Measurements from ENCODE around the gene PTOV1. TPM values are rescaled to one million over a fixed set of nuclear protein-coding genes. Genes with fewer than 3 reads are reported as not detected.

The PTOV1 gene
- total RNA-seq, result 249 TPM

DNA sequence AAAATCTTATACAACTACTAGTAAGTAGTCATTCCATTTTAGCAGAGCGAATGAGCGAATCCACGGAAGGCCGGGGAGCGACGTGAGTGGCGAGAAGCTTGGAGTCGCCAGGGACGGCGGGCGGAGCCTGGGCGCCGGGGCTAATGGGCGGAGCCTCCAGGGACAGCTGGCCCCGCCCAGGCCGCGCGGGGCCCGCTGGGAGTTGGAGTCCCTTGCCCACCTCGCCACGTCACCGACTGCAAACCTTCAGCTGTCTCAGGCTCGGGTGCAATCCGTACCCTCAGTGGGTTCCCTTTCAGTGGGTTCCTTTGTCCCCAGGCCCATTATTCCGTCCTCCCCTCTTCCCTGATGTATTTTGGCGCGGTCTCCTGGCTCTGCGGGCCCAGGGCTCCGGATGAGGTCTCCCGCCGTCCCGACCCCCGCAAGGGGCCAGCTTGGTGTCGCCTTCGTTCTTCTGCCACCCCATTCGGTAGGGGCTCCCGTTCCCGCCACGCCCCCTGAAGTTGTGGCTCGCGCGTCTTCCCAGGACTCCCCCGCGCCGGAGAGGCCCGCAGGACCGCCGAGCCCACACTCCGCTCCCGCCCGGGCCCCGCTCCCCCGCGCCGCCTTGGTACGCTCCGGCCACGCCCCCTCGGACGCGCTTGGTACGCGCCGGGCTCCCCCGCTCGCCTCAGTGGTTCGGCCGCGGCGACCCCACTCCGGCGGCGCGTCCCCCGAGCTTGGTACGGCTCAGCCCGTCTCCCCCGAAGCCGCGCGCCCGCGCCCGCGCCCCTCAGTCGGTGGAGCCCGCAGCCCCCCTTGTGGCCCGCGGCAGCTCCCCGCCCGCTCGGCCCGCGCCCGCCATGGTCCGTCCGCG is at the start of gene PTOV1:
Gene PTOV1 (plus strand): TSS at position 673 of the 856 bp plus-strand sequence.
- peak; percentile 93 for DNase-seq (ENCODE audit: low spot score)

DNA sequence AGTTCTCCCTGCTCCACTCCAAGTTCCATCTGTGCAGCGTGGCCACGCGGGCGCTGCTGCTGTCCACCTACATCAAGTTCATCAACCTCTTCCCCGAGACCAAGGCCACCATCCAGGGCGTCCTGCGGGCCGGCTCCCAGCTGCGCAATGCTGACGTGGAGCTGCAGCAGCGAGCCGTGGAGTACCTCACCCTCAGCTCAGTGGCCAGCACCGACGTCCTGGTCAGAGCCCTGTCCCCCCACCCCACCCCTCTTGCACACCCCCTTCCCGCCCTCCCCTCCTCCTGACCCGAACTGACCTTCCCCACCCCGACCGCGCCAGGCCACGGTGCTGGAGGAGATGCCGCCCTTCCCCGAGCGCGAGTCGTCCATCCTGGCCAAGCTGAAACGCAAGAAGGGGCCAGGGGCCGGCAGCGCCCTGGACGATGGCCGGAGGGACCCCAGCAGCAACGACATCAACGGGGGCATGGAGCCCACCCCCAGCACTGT is 49.5 kb upstream of the PTOV1 start:
- DNase-seq (ENCODE audit: low spot score), result no peak

DNA sequence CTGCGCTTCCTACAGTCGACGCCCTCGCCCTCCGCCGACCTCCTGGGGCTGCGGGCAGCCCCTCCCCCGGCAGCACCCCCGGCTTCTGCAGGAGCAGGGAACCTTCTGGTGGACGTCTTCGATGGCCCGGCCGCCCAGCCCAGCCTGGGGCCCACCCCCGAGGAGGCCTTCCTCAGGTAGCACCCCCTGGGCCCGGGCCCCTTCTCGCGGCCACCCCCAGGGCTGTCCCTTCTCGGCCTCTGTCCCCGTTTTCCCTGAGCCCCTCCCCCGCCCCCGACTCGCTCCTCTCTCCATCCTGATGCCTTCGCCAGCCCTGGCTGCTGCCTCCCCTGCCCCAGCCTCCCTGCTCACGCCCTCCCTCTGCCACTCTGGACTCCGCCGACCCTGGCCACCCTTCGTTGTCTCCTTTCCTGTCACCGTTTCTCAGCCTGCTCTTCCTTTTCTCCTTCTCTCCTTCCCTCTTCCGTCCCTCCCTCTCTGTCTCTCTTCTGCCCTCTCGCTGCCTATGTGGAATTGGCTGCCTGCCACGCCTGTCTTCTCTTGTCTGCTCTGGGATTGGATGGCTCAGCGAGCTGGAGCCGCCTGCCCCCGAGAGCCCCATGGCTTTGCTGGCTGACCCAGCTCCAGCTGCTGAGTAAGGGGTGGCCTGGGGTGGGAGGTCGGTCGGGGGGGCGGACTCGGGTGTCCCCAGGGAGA is 48.8 kb upstream of the PTOV1 start:
- peak; percentile 90 for DNase-seq (ENCODE audit: low spot score)

DNA sequence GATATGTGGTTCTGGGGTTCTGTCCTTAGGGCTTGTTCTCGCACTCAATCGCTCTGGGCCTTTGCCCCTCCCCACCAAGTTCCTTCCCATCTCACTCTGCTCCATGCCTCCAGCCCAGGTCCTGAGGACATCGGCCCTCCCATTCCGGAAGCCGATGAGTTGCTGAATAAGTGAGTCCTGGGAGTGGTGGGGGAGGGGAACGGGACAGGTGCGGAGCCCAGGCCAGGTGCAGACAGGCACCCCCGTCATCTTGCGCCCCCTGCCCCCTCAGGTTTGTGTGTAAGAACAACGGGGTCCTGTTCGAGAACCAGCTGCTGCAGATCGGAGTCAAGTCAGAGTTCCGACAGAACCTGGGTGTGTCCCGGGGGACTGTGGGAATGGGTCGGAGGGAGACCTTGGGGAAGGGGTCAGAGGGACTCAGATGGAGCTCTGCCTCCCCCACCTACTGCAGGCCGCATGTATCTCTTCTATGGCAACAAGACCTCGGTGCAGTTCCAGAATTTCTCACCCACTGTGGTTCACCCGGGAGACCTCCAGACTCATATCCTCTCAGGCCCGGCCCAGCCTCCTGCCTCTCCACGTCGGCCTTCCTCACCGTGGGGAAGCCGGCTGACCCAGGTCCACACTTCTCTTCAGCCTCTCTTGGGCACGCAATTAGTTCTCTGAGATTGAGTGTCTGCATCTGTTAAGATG is 48.0 kb upstream of the PTOV1 start:
- no peak for DNase-seq (ENCODE audit: low spot score)

DNA sequence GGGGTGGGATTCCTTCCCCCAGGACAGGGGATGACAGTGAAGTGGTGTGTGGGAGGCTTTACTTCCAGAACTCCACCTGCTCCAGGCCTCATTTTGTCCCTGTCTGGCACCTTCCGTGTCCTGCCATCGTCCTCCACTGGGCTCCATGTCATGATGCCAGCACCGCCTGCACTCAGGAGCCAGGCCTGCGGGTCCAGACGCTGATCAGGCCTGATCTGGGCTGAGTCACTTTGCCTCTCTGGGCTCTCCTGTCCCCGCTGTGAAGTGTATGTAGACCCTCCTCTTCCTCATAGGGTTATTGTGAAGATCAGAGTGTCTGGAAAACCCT is 47.5 kb upstream of the PTOV1 start:
- DNase-seq (ENCODE audit: low spot score), result no peak

DNA sequence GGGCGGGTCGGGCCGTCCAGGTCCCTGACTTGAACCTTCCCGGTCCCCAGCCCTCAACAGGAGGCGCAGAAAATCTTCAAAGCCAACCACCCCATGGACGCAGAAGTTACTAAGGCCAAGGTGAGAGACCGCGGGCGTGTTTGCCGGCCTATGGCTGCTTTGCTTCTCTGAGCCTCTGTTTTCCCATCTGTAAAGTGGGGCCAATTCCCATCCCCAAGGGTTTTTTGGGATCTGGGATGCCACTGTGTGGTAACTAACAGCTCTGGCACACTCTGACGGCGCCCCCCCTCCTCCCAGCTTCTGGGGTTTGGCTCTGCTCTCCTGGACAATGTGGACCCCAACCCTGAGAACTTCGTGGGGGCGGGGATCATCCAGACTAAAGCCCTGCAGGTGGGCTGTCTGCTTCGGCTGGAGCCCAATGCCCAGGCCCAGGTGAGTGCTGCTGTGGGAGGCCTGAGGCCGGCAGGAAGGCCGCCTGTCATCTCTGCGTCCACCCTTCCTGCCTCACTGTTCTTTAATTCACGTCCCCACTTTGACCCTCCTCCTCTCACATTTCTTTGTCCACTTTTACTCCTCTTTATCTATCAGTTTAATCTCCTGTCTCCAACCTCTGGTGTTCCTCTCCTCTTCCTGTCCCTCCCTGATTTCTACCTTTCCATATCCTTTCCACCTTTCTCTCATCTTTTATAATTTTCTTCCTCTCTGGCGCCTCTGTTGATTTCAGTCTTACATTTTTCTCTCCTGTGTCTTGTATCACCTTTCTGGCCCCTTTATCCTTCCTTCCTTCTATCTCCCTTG is 44.9 kb upstream of the PTOV1 start:
- DNase-seq (ENCODE audit: low spot score), result no peak

DNA sequence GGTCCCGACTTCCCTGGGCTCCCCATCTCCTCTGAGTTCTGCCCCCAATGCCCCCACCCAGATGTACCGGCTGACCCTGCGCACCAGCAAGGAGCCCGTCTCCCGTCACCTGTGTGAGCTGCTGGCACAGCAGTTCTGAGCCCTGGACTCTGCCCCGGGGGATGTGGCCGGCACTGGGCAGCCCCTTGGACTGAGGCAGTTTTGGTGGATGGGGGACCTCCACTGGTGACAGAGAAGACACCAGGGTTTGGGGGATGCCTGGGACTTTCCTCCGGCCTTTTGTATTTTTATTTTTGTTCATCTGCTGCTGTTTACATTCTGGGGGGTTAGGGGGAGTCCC is 44.4 kb upstream of the PTOV1 start:
- DNase-seq (ENCODE audit: low spot score), result no peak

DNA sequence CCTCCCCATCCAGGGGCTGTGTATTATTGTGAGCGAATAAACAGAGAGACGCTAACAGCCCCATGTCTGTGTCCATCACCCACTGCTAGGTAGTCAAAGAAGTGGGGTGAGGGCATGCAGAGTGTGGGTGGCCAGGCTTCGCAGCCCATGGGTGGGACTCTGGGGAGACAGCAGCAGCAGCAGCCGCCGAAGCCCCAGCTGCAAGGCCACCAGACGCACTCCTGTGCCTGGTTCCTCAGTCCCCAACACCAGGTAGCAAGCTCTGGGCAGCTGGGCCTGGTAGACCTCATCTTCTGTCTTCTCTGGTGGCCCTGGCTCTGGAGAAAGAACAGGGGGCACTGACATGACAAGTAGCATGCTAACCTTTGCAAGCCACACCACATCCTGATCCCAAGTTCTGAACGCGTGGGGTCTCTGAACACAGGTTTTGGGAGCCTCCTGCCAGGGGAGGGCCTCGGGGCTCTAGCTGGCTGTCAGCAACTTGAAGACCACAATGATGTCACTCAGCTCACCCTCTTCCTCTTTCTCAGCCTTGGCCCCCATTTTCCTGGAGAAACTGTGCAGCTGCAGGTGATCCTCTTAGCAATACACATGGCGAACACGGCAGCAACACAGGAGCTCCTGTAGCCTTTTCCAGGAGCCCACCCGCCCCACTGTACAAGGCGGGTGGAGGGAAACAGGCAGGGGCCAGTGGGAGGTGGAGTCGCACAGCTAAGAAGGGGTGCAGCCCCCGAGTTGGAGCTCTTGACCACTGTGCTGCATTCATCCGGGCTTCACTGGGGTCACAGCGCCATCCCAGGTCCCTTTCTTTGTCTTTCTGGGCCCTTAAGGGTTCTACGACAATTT is 43.7 kb upstream of the PTOV1 start:
- no peak for DNase-seq (ENCODE audit: low spot score)

DNA sequence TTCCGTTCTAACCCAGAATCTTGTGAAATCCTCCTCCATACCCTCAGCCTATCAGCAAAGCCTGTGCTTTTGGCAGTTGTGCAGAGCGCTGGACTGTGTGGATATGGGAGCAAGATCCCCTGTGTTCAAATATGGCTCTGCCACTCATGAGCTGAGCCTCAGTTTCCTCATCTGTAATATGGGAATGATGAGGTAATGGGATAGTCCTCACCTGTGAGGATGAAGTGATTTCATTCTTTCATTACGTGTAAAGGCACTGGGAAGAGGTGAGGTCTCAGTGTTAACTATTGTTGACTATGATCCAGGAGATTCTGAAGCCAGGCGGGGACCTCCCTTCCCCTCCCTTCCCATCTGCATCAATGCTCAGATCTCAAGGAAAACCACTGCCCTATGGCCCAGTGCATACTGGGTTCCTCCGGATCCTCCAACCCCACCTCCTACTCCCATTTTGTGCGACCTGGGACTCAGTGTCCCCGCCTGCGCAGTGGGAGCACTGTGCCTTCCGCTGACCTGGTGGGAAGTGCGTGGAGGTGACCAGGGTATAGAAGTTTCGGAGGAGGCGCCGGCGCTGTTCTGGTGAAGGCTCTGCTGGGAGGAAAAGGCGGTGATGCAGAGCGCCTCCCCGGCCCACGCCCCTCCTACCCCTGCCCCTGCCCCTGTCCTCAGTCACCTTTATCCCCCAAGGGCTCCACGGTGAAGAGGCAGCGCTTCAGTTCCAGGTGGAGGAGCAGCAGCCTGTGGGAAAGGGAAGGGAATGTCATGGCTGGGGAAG is 42.9 kb upstream of the PTOV1 start:
- no peak for DNase-seq (ENCODE audit: low spot score)

DNA sequence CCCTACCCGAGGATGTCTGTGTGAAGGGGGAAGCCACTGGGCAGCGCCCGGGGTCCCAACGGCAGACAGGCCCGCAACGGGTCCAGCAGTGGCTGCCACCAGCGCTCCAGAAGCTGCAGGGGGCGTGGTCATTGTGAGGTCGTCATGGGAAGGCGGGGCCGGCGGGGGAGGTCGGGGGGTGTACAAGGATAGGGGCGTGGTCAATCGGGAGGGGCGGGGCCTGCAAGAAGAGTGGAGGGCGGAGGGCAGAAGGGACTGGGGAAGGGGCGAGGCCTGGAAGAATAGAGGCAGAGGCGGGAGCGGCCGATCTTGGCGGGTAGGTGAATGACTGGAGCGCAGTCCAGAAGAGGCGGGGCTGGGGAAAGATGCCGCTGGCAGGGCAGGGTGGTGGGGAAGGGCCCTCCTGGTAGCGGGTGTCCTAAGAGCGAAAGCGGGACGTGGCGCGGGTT is 42.2 kb upstream of the PTOV1 start:
- DNase-seq (ENCODE audit: low spot score), result peak; percentile 92

DNA sequence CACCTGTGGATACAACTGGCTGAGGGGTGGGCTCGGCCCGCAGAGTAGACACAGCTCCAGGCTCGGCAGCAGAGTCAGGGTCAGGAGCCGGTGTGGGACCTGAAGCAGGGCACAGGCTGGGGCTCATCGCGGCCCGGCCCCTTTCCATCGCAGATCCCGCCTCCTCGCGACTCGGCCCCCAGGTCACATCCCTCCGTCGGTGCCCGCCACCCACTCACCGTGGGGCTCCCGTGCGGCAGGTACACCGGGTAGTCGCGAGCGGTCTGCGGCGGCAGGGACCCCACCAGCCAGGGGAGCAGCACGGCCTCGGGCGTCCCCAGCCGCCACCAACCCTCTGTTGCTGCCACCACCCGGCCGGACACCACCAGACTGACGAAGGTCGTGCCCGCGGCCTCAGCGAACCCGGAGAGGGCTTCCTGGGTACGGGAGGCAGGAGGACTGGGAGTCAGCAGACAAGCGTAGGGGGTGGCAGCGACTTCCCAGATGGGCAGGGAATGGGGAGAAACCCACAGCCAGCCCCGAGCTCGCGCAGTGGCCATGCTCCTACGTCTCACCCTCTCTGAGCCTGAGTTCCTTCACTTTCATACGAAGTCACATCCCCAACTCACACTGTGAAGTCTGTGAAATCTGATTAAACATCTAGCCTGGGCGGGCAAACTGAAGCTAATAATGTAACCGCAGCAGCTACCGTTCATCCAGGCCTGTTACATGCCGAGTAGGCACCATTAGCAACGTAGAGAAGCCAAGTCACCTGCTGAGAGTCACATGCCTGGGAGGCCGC is 41.6 kb upstream of the PTOV1 start:
- DNase-seq (ENCODE audit: low spot score), result peak; percentile 44

DNA sequence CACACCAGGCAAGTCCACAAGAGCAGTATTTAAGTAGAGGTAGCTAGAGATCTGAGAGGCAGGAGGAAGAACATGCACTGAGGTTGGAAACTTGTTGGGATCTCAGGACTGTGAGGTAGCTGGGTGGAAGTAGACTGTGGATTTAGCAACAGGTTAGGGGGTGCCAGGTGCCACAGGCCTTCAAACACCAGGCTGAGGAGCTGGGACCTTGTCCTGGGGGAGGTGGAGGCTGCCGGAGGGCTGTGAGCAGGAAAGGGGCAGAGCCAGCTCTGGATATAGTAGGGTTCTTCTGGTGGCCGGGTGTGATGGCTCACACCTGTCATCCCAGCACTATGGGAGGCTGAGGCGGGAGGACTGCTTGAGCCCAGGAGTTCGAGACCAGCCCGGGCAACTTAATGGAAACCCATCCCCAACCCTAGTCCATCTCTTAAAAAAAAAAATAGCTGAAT is 41.0 kb upstream of the PTOV1 start:
- DNase-seq (ENCODE audit: low spot score), result no peak

DNA sequence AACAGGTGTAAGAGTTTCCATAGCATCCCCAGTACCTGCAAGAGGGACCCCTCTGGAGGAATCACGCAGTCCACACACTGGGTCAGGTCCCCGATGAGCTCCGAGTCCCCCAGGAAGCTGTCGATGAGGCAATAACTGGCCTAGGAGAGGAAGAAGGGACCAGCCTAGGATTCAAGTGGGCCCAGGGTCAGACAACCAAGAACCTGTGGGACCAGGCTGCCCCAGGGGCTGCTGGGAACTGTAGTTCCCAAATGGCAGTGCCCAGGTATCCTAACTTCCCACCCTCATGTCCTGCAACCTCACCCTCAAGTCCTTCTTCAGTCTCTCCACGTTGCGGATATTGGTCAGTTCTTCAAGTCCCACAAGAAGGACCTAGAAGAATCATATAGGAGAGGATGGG is 39.6 kb upstream of the PTOV1 start:
- DNase-seq (ENCODE audit: low spot score), result no peak

DNA sequence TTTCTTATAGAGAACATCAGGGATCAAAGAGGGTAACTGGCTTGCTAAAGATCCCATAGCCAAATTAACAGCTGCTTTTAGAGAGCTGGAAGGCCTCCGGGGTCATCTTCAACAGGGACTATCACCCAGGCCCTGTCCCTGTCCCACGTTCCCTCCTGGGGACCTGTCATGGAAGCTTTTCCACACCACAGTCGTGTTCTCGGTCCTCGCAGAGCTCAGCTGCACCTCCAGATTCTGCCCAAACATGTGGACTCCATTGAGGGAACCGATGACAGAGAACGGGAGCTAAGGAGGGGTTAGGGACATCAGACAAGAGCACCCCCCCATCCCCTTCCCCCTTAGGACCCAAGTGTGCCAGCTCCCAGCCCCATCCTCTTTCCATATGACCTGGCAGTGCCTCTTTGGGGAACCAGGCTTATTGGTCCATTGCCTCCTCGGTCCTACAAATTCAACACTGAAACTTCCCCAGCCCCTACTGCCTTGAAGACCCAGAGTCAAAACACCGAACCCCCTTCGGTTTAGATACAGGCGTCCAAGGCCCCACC is 38.4 kb upstream of the PTOV1 start:
- no peak for DNase-seq (ENCODE audit: low spot score)

DNA sequence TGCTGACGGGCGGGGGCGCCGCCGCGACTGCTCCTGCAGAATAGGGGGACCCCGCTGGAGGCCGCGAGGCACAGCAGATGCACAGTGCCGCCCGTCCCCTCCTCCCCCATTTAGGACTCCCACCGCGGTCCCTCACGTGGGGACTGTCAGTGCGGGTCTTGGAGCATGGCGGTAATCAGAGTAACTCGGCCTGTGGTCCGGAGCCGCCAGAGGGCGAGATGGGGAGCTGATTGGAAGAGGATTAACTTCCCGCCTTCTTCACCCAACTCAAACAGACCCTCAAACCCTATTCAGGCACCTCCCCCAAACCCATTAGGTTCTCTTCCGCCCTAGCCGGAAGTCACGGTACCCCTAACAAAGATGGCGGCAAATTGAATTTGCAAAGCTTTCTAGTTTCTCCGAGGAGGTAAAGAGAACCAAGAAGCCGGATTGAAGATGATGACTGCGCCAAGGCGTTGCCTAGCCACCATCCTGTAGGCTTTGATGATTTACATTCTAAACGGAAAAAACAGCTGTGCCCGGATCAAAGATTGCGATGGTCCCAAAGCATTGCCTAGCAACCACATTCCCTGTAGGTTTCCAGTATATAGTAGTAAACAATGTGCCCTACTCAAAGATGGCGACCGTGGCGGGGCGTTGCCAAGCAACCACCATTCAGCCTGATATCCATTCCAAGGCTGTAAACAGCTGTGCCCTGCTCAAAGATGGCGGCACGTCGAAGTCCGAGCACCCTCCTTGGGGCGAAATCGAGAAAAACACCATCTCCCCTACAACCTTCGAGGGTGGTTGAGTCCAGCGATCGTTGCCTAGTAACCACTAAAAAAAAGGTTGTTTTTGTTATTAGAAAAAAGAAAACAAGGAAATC is 37.7 kb upstream of the PTOV1 start, which contains the start of gene FUZ:
Gene FUZ (minus strand): TSS at position 296 of the 865 bp plus-strand sequence. CDS start 186 bp downstream, at position 110.
- DNase-seq (ENCODE audit: low spot score), result peak; percentile 99

DNA sequence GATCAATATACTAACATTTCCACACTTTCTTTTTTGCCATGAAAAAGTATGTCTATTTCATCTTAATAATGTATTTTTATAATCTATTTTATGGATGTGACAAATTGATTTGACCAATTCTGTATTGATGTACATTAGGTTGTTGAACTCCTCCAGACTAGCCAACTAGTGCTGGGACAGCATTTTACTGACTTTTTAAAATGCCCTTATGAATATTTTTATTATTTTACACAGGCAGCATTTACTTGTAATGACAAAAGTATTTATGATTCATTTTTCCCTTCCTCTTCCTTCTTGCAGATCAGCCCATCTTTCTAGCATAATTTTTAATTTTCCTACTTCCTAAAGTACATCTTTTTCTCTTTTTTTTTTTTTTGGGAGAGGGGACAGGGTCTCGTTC is 36.9 kb upstream of the PTOV1 start:
- DNase-seq (ENCODE audit: low spot score), result no peak

DNA sequence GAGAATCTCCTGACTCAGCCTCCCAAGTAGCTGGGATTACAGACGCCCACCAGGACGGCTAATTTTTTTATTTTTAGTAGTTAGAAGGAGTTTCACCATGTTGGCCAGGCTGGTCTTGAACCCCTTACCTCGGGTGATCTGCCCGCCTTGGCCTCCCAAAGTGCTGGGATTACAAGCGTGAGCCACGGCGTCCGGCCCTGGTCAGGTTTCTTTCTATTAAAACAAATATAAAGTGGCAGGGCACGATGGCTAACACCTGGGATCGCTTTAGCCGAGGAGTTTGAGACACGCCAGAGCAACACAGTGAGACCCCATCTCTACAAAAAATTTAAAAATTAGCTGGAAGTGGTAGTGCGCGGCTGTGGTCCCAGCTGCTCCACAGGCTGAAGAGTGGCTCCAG is 34.4 kb upstream of the PTOV1 start:
- DNase-seq (ENCODE audit: low spot score), result no peak

Measured in mucosa of gallbladder (tissue), 1 donor.